Measurements from ENCODE around the gene KICS2.
"Not testable (repeated sequence)": the region's sequence is repeated elsewhere in the genome, so short reads cannot be mapped to it uniquely, and the experiment has no call there.

Gene KICS2

GRCh38 chr12:64212119-64212746 lies 9.9 kb downstream of the KICS2 start:
- no peak for DNase-seq

- DNase-seq, result no peak
These were observed 14.6 kb downstream of the KICS2 start for GRCh38 chr12:64207453-64207852.

GRCh38 chr12:64205542-64205941 lies 16.6 kb downstream of the KICS2 start:
- DNase-seq, result no peak

GRCh38 chr12:64203775-64204174 lies 18.3 kb downstream of the KICS2 start:
- no peak for DNase-seq

GRCh38 chr12:64203036-64203435 lies 19.1 kb downstream of the KICS2 start:
- DNase-seq, result no peak

- DNase-seq, result not testable (repeated sequence)
These were observed 26.3 kb downstream of the KICS2 start for GRCh38 chr12:64195841-64196240.

GRCh38 chr12:64194333-64195149 lies 27.6 kb downstream of the KICS2 start:
- DNase-seq, result no peak

- DNase-seq, result no peak
These were observed 28.2 kb downstream of the KICS2 start for GRCh38 chr12:64193931-64194330.

- DNase-seq, result no peak
These were observed 29.3 kb downstream of the KICS2 start for GRCh38 chr12:64192644-64193444.

GRCh38 chr12:64190140-64190539 lies 32.0 kb downstream of the KICS2 start:
- no peak for DNase-seq

GRCh38 chr12:64189530-64189929 lies 32.6 kb downstream of the KICS2 start:
- no peak for DNase-seq

- DNase-seq, result no peak
These were observed 34.3 kb downstream of the KICS2 start for GRCh38 chr12:64187794-64188193.

GRCh38 chr12:64187370-64187769 lies 34.7 kb downstream of the KICS2 start:
- no peak for DNase-seq

- no peak for DNase-seq
These were observed 35.3 kb downstream of the KICS2 start for GRCh38 chr12:64186789-64187188.

- DNase-seq, result no peak
These were observed 37.9 kb downstream of the KICS2 start for GRCh38 chr12:64184216-64184615.

- peak; percentile 16 for DNase-seq
These were observed 40.4 kb downstream of the KICS2 start for GRCh38 chr12:64181430-64182291.

- DNase-seq, result no peak
These were observed 41.1 kb downstream of the KICS2 start for GRCh38 chr12:64180951-64181350.

- no peak for DNase-seq
These were observed 44.0 kb downstream of the KICS2 start for GRCh38 chr12:64178122-64178521.

- DNase-seq, result no peak
These were observed 45.1 kb downstream of the KICS2 start for GRCh38 chr12:64177001-64177400.

- peak; percentile 29 for DNase-seq
These were observed 46.7 kb downstream of the KICS2 start for GRCh38 chr12:64175254-64175945.

- DNase-seq, result no peak
These were observed 48.6 kb downstream of the KICS2 start for GRCh38 chr12:64173456-64173855.
